Limb (tissue), 2 donors: ENCODE results near the gene SIRPB1.
"Not testable (repeated sequence)": the region's sequence is repeated elsewhere in the genome, so short reads cannot be mapped to it uniquely, and the experiment has no call there.

Experiments used
- DNase-seq, 2 donors: peaks; one replicate each; pipeline ENCODE4 v3.0.0-alpha.2; 2016; ENCODE audit errors: extremely low spot score in 2 of 2

SIRPB1 gene

DNA sequence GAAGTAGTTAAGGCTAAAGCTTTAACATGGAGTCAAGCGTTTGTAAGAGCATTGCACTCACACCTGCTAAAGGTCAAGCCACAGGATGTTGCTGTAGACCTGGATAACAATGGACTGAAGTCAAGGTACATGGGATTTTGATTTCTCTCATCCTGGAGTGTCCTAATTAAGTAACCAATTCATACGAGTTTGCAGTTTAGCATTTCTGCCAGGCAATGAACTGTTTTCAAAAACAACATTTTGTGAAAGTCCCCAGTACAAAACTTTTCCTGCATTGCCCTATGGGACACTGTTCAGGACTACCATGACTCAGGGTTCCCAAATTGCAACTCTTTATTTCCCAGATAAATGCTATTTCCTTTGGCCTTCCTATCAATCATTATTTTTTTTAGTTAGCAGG, 17.4 kb upstream of the SIRPB1 start:
- DNase-seq, result no peak

DNA sequence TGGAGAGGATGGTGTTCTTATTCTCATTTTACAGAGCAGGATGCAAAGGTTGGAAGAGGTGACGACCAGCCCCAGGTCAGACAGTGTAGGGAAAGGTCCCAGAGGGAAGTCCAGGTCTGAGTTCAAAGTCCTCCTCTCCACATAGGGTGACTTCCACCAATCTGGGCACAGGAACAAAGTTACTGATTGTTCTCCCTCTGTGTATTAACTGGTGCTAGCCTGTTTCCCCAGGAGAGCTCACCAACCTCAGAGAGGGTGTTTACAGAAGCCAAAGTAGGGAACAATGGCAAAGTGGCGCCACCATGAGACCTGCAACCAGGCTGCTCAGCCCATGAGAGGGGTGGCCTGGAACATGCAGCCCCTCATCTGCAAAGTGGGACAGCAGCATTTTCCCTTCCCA, 16.8 kb upstream of the SIRPB1 start:
- no peak for DNase-seq

DNA sequence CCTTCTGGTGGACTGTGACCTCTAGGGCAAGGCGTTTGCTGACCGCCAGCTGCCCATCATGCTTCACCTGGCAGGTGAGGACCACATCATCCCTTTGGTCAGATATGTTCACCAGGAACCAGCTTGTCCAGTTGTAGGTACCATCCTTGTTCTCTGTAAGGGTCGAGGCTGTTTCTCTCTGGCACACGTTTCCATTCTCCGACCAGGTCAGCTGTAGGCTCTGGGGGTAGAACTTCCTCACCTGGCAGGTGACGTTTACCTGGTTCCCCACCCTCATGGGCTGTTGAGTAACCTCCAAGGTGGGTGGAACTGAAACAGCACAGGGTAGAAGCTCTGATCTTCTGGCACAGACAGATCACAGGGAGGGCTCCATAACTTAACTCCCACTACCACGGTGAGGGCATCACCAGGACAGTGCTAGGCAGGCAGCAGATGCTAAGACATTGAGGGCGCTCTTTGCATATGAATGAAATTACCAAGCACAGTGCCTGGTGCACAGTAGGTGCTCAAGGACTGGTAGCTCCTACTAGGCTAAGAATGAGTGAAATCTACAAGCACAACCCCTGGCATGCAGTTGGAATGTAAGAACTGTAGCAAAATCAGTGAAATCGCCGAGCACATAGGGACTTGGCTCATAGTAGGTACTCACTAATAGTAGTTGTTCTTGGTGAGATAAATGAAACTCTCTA, 15.6 kb upstream of the SIRPB1 start:
- DNase-seq, result no peak

DNA sequence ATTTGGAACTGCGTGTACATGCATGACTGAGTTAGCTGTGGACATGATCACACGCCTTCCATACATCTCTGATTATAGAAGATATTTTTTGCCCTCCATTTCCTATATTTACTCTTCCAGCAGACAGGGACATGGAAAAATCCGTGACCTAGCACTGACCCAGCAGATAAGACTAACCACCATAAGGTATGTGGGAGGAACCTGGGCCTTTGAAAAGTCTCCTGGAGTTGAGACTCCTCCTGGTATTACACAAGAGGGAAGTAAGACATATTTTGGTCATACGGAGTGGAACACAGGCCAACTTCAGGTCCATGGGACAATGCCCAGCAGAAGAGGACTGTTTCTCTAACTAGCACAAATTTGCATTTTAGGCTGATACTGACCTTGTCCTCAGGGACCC, 13.7 kb upstream of the SIRPB1 start:
- DNase-seq, result no peak

DNA sequence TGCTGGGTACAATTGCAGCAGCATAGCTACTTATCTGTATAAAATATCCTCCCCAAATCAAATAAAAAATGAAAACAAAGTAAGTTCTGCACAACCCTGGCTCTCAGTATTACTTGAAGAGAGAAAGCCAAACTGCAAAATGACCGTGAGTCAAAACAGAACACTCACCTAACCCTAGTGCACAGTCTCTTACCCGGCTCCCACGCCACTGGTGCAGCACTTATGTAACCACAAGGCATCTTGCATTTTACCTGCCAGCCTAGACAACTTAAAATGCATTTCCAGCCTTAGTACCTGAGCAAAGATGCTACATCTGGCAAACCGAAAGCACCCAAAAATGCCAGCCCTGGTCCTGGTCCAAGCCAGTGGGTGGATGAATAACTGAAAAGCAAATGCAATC, 12.4 kb upstream of the SIRPB1 start:
- DNase-seq, result no peak

DNA sequence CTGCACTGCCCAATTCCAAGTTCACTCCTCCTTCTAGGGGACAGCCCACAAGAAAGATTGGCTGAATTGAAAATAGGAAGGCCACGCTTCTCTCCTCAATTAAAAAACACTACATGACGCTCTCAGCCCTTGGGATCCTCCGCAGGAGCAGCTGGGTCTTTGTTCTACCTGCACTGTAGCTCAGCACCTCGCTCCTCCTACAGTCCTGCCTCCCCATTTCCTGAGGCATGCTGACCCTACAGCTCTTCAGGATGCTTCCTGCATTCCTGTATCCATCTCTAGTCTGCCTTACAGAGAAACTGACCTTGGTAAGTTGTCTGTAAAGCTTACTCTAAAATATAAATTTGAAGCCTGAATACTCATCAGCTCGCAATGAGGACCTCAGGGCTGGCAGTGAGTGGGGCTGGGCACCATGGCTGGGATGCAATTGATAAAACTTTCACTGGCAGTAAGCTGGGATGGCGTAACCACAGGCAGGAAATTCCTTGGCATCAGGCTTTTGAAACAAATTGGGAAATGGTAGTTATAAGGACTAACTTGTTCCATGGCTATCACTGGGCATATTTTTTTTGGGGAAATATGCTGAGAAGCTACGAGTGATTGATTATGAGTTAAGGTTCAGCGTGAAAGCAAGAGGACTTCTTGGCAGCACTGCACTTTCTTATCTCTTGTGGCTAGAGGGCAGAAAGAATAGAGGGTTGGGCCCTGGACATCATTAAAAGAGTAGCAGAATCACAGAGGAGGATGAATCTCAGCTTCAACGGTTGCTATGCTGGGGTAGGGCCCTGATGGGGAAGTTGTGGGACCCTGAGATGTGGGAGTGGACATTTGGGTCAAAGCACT, 11.7 kb upstream of the SIRPB1 start:
- DNase-seq, result no peak

DNA sequence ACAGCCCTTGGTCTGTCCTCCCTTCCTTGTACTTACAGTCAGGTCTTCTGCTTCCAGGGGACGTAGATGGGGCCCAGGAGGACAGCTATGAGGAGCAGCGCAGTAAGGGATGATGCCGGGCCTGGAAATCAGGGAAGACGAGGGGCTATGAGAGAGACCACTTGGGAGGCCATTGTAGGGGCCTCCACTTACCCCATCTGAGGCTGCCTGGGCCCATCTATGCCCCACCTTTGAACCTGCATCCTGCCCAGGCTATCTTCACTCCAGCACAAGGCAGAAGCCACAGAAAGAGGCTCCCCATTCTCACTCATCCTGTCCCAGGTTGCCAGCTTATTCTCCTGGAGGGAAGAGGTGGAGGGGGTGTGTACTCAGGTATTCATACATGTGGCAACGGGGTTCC, 10.4 kb upstream of the SIRPB1 start:
- DNase-seq, result no peak

DNA sequence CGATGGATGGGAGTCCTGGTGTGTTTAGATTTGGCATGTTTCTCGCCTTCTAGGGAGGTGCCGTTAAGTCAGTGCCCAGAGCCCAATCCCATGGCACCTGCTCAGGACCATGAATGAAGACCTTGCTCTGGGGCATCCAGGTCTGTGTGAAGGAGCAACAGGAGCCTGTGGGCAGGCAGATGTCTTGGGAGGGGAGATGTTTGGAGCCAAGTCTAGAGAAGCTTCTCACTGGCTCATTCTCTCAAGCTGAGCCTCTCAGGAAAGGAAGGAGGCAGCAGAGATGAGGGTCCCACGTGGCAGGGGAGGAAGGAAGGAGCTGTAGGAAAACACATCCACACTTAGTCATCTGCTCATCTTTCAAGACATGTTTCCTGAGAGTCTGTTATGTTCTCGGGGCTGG, 9.5 kb upstream of the SIRPB1 start:
- no peak for DNase-seq

DNA sequence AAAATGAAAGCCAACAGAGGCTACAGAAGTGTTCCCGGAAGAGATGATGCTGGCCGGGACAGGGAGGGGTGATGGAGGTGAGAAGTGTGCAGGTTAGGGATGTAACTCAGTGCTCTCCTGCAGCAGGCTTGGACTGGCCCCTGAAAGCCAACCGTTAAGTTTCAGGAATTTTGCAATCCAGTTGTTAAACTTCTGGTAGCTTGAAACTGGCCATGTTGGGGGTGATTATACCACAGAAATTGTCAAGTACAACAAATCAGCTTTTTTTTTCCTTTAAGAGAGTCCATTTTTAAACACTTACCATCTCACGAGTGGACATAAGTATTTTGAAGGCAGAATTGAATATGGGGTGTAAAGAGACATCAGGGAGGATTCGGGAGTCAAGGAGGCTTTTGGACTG, 8.8 kb upstream of the SIRPB1 start:
- no peak for DNase-seq

DNA sequence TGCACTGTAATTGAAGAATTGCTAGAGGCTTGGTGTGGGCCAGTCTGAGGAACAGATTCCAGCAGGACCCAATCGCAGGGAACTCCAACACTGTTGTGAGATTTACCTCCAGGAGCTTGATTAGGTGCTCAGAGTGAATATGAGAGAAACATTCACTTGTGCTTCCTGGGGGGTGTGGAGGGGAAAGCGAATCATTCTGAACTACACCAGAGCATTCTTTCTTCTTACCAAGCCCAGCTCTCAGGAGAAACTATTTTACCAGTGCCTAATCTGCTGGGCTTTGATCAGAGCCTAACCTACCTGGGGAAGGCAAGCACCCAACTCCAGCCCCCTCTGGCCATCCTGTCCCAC, 7.4 kb upstream of the SIRPB1 start:
- DNase-seq, result no peak

DNA sequence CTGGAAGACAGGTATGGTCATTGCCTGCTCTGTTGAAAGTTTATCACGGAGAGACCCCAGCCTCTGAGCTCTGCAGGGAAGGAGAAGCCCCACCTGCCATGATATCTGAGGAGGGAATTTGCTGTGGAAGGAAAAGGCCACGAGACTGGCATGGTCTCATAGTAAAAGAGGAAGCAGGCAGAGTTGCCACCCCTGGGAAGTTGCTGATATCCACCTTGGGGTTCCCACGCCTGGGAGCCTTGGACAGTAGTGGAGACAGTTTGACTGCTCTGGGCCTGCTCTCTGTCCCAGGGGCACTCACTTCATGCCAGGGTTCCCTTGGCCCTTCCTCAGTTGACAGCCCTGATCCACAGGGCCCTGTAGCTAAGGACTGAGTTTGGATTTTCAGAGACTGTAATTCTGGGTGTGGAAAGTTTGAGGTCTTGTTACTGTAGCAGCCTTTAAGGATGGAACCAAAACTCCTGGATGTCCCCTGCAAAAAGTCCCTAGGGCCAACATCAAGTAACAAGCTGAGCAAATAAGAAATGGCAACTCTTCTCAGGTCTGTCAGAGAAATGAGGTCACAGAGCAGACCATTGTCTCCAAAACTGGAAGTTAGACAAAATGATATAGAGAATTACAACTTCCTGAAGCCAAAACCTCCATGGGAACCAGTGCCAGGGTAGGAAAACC, 6.9 kb upstream of the SIRPB1 start:
- DNase-seq, result no peak

DNA sequence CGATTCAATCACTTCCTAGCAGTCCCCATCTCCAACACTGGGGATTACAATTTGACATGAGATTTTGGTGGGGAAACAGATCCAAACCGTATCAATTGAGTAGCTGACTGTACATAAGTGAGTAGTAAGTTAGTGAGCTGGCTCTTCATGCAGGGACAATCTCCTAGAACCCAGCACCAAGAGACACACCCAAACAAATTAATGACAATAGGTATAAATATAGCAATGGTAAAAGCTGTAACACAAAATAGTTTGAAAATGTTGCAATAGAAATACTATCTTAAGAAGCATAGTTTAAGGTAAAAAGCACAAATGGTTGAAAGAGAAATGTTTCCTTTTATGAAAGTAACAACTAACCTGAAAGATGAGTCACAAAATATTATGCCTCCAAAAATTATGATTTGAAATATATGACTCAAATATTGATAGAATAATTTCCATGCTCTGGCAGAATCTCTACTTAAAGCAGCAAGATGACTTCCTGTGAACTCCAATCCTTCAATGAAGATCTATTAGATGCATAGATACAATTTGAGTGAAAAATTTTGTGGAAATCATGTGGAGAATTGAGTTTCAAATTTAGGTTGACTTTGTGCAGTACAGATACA, 5.4 kb upstream of the SIRPB1 start:
- DNase-seq, result no peak

DNA sequence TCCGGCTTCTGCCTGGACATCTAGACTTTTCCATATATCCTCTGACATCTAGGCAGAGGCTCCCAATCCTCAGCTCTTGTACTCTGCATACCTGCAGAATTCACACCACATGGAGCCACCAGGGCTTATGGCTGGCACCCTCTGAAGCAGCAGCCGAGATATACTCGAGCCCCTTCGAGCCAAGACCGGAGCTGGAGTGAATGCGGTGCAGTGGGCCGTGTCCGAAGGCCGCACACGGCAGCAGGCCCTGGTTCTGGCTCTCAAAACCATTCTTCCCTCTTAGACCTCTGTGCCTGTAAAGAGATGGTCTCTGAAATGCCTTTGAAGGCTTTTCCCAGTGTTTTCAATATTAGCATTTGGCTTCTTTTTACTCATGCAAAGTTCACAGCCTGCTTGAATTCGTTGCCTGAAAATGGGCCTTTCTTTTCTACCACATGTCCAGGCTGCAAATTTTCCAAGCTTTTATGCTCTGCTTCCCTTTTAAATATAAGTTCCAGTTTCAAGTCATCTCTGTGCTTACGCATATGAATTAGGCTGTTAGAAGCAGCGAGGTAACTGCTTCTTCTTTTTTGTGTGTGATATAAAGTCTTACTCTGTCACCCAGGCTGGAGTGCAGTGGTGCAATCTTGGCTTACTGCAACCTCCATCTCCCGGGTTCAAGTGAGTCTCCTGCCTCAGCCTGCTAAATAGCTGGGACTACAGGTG, 3.8 kb upstream of the SIRPB1 start:
- no peak for DNase-seq

DNA sequence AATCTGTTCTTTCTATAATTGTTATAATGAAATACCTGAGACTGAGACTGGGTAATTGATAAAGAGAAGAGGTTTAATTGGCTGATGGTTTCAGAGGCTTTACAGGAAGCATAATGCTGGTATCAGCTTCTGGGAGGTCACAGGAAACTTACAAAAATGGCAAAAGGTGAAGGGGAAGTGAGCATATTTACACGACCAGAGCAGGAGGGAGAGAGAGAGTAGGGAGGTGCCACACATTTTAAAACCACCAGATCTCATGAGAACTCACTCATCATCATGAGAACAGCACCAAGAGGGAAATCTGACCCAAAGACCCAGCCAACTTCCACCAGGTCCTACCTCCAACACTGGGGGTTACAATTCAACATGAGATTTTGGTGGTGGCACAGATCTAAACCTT, 2.6 kb upstream of the SIRPB1 start:
- DNase-seq, result no peak

DNA sequence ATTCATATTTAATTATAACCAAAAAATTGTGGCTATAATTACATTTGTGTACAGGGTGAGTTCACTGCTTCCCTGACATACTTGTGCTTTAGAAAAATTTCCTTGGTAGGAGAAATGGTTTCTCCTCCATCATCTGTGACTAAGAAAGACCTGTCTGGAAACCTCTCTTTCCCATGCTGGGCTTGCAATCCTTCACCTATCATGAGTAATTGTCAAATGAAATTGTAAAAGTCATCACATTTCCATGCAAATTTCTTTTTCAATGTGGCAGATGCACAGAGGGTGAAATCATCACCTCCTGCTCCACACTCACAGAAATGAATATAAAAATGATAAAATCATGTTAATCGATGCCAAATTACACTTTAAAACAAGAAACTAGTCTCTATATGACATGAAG, 1.5 kb upstream of the SIRPB1 start:
- DNase-seq, result no peak

DNA sequence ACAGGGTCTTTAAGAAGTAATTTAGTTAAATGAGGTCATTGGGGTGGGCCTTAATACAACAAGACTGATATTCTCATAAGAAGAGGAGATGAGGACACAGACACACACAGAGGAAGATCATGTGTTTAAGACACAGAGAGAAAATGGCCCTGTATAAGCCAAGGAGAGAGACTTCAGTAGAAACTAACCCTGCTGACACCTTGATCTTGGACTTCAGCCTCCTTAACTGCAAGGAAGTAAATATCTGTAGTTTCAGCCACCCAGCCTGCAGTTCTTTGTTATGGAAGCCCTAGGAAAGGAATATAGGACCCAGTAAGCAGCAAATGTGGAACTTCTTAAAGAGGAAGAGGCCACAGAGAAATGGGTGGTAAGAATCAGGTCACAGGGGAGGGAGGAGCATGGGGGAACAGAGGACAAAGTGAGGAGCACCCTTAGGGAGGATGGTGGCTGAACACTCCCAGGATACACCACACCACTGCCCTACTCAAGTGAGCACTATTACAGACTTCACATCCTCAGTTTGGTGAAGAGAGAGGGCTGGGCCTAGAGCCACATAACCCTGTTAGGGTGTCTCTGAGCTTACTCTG, 762 bp downstream of the SIRPB1 start:
- no peak for DNase-seq

DNA sequence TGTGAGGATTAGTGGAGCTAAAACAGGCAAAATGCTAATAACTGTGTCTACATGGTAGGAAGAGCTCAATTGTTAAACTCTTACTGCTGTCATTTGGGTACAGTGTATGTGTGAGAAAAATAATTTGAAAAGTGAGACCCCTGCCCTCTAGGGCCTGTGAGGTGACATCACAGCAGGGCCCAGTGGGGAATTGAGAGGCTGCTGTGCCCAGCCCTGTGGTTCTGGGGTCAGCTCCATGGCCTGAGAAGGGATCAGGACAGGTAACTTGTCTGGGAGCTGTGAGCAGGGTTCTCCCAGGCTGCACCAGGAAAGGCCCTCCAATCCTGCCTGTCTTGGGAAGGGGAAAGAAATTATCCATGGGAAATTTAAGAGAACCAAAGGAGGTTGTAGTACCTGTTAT, 1.3 kb downstream of the SIRPB1 start:
- DNase-seq, result no peak

DNA sequence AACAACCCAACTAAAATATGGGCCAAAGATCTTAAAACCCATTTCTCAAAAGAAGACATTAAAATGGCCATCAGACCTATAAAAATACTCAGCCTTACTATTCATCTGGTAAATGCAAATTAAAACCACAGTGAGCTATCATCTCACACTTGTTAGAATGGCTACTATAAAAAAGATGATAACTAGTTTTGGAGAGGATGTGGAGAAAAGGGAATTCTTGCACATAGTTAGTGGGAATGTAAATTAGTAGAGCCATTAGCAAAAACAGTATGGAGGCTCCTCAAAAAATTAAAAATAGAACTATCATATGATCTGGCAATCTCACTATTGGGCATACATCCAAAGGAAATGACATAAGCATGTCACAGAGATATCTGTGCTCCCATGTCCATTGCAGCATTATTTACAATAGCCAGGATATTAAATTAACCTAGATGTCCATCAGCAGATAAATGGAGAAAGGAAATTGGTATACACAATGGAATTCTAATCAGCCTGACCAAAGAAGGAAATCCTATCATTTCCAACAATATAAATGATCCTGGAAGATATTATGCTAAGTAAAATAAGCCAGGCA, 2.9 kb downstream of the SIRPB1 start:
- no peak for DNase-seq

DNA sequence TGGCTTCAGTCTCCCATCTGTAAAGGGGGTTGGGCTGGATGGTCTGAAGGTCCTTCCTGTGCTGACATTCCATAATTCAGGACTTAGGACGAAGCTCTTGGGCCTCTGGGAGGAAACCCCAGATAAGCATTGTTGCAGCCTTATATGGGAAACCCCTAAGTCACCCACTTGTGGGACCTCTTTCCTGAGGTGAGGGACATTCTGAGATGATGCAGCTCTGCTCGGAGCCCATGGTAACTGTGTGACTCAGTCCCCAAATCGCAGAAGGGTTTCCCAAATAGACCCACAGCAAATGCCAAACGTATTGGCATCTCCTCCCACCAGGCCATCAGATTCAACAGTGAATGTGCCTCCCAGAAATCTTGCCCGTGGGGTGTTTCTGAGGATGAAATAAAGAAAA, 9.4 kb downstream of the SIRPB1 start:
- DNase-seq, result not testable (repeated sequence)

DNA sequence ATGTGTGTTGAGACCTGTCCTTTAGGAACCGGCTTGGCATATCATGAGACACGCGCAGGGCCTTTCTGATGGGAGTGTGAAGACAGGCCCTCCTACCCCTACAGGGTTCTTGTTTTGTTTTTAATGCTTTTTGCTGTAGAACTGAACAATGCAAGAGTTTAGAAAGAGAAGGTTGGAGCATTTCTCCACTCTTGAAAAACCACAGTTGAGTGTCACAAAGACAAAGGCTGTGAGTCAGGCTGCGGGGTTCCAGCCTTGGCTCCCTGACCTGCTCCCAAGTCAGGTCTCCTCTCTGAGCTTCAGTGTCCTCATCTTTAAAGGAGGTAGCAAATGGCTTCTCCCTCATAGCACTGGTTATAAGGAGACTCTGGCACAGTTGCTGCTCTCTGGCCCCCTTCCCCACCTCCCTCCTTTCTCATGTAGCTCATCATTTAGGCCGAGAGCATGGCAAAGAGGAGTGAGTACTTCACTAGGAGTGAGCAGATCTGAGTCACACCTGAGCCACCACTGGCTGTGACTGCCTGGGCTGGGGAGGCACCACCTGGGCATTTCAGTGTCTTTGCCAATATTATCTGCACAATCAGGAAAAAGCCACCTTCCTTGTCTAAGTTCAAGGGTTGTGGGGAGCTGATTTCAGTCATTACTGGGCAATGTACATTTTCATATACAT, 11.0 kb downstream of the SIRPB1 start:
- DNase-seq, result not testable (repeated sequence)
